Fibroblast of peridontal ligament (primary cell): Measurements from ENCODE around the gene LDLR.
"Not testable (repeated sequence)": the region's sequence is repeated elsewhere in the genome, so short reads cannot be mapped to it uniquely, and the experiment has no call there.

Experiments used
- DNase-seq: peaks from one replicate; pipeline ENCODE4 v3.0.0-alpha.2; 2010; ENCODE audit errors: extremely low read depth

LDLR gene

DNA sequence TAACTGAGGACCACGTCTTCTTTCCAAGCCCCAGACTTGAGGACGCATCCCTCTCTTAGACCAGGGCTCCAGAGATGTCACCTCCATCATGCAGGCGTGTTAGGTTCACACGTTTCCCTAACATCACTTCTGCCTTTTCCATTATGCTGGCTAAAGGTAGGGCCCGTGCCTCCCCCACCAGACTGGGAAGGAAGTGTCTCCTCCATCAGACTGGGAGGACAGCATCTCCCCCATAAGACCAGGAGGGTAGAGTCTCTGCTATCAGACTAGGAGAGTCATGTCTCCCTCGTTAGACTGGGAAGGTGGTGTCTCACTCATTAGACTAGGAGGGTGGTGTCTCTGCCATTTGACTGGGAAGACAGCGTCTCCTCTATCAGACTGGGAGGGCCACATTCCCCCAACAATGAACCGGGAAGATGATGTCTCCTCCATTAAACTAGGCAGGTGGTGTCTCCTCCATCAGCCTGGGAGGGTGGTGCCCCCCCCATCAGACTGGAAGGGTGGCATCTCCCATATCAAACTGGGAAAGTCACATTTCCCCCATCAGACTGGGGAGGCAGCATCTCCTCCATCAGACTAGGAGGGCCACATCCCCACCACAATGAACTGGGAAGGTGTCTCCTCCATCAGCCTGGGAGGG lies 84.4 kb downstream of the LDLR start:
- DNase-seq, result no peak

DNA sequence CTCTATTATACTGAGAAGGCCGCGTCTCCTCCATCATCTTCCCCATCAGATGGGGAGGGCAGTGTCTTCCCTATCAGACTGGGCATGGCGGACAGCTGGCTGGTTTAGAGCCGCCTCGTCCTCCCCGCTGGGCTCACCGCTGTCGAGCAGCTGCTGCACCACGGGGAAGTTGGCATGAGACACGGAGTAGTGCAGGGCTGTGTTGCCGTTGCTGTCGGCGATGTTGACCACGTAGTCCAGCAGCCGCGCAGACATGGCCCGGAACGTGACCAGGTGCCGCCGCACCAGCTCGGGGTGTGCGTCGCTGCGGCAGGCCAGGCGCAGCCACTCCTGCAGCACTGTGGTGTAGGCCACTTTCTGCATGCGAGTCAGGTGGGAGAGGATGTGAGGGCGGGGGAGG lies 85.1 kb downstream of the LDLR start:
- DNase-seq, result no peak

GRCh38 chr19:11175920-11176319 lies 86.7 kb downstream of the LDLR start:
- no peak for DNase-seq

DNA sequence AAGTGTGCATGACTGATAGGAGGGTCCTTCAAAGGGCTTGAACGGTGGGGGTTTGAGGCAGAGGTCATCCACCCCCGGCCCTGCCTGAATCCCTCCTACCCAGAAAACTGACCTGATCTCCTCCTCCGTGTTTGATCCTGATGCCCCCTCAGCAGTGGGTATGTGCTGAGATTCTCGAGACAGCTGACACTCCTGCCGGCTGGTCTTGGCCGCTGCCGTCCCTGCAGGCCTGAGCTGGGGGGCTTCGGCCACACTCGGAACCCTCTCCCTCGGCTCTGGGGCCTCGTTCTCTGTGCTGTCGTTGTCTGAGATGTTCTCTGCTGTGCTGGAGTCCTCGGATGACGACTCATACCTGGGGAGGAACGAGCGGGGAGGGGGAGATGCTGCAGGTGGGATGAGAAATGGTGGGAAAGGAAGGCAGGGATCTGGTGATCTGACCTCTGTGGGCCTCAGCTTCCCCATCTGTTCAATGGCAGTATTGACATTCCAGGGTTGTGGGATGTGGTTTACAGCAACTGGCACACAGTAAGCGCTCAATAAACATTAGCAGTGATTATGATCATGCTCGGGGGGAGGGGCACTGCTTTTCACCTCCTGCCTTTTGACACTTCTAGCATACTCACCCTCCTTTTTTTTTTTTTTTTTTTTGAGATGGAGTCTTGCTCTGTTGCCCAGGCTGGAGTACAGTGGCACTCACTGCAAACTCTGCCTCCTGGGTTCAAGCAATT lies 87.4 kb downstream of the LDLR start:
- no peak for DNase-seq

DNA sequence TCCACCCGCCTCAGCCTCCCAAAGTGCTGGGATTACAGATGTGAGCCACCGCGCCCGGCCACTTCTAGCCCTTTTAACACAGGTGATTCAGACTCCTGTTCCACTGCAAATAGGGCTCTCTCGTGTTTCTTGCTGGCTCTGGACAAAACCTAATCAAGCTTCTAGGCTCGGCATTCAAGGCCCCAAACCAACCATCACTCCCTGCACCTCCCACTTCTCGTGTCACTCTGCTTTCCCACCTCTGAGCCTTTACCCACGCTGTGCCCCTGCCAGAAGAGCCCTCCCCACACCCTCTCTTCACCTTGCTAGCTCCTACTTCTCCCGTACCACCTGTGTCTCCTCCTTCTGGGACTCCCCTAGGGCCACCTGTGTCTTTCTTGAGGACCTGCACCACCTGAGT lies 88.3 kb downstream of the LDLR start:
- DNase-seq, result no peak

DNA sequence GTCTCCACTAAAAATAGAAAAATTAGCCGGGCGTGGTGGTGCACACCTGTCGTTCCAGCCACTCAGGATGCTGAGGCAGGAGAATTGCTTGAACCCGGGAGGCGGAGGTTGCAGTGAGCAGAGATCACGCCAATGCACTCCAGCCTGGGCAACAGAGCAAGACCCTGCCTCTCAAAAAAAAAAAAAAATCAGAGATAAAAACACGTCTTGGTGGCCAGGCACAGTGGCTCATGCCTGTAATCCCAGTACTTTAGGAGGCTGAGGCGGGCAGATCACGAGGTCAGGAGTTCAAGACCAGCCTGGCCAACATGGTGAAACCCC lies 89.8 kb downstream of the LDLR start:
- not testable (repeated sequence) for DNase-seq

DNA sequence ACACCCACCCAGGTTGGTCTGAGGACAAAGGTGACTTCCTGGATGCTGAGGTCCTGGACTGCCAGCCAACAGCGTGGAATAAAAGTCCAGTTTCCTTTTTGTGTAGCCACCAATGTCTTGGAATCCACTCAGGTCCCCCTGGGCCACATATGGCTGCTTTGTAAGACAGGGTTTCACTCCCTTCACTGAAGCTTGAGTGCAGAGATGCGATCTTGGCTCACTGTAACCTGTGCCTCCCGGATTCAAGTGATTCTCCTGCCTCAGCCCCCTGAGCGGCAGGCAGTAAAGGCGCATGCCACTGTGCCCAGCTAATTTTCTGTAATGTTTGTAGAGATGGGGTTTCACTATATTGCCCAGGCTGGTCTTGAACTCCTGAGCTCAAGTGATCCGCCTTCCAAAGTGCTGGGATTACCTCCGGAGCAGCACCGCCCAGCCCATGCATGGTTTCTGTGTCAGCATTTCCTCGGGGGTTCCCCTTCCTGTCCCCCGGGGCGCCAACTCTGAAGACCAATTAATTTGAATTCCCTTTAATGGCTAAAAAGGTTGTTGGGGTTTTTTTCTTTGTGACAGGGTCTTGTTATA lies 90.5 kb downstream of the LDLR start:
- no peak for DNase-seq

DNA sequence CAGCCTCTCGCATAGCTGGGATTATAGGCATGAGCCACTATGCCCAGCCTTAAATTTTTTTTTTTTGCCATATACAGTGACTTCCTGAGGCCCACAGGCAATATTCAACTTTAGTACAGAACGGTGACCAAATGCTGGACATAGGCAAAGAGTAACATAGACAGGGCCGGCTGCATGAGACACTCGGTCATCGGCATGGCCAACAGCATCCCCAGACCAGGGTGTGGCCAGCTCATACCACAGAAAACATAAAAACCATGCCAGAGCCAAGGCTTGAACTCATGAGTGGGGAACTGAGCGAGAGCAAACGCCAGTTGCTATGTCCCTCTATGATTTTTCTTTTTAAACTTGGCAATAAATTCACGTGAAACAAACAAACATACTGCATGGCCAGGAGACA lies 91.1 kb downstream of the LDLR start:
- DNase-seq, result no peak

DNA sequence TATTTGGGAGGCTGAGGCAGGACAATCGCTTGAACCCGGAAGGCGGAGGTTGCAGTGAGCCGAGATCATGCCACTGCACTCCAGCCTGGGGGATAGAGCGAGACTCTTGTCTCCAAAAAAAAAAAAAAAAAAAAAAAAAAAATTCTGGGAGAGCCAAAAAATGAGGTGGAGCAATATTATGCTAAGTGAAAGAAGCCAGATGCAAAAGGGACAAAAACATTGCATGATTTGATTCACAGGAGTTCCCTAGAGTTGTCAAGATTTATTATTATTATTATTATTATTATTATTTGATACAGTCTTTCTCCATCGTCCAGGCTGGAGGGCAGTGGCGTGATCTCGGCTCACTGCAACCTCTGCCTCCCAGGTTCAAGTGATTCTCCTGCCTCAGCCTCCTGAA lies 91.7 kb downstream of the LDLR start:
- not testable (repeated sequence) for DNase-seq

DNA sequence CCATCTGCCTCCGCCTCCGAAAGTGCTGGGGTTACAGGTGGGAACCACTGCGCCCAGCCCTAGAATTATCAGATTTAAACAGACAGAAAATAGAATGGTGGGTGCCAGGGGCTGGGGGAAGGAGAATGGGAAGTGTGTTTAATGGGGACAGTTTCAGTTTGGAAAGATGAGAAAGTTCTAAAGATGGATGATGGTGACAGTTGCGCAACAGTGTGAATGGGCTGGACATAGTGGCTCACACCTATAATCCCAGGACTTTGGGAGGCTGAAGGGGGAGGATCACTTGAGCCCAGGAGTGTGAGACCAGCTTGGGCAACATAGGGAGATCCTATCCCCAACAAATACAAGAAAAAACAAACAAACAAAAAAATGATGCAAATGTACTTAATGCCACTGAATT lies 92.2 kb downstream of the LDLR start:
- no peak for DNase-seq
